ENCODE results near the gene PIGT. TPM values are rescaled to one million over a fixed set of nuclear protein-coding genes. Genes with fewer than 3 reads are reported as not detected.

Gene PIGT
- total RNA-seq, 8 experiments from 2014 or later = 29.9 to 134 (median 58.8) TPM

DNA sequence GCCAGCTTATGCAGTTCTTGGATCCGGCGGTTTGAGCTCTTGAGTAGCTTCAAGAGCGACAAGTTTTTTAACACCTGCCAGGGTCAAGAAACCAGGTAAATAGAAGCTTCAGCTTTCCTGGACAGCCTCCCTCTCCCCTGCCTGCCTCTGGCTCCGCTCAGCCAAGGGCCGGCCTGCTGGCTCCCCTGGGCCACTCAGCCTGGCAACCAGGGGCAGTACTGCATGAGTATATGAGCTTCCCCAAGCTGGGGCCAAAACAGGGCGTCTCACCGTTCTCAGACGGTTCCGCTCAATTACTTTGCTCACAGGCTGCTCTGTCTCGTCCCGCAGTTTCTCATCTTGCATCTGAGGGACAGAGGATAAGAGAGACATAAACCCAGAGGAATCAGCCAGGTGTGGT lies 38.7 kb upstream of the PIGT start:
- 85 to 100% (median 88%) methylated on average over 1 to 9 of the region's 11 CpGs; no CpG with 5 or more reads in 5 of the 10 experiments for WGBS, 10 experiments

DNA sequence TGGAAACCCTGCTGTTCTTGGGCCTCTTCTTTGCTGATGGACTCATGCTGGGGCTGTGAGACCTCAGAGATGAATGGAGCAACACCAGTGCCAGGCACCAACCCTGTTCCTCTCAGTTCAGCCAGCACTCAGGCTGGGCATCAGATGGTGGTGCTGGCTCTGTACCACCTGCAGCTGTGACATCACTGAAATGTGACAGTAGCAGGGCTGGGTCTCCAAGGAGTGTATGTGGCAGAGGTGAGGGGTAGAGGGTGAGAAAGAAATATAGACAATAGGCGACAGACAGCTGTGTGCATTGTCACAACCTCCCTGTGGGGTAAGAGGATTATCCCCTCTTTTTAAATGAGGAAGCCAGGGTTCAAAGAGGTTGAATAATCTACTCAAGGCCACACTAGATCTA lies 37.8 kb upstream of the PIGT start, which contains the start of gene TP53TG5:
Gene TP53TG5, minus strand, starts transcription at position 135 of the 400 bp plus-strand sequence. Its CDS starts 89 bp downstream, at position 46.
- Histone ChIP-seq H3K4me3 (no peak within 1 kb of the TSS), H3K27ac (no peak within 1 kb of the TSS), H3K4me1 (replicated peaks in 1 of 2) (no peaks in the 10 kb centered on the region)
- ATAC-seq (replicated peaks in 6 of 8) = no peak
- in situ Hi-C loops (cut with MboI; ENCODE audit: low pct_unique_long_range_greater_than_20kb in 2 of 9, low sequenced_read_pairs in 9 of 9, unreplicated experiment in 9 of 9) = loop anchor here in 1 of 9 experiments (10.0 kb wide), 1 partner anchor 57 kb away; no protein-coding TSS in a partner anchor
- WGBS, 10 experiments = 80 to 100% methylated on average over 1 of the region's 1 CpG; no CpG with 5 or more reads in 8 of the 10 experiments

More for the DNA sequence above, 38.7 kb upstream of the PIGT start:
- H3K4me1 ChIP-seq (replicated peaks in 1 of 2) = no peaks in the 10 kb centered on the region
- no peak for ATAC-seq (replicated peaks in 6 of 8)
- no peak overlapping the region for H3K27ac ChIP-seq
- in situ Hi-C loops (cut with MboI; ENCODE audit: low pct_unique_long_range_greater_than_20kb in 2 of 9, low sequenced_read_pairs in 9 of 9, unreplicated experiment in 9 of 9) = loop anchor here in 1 of 9 experiments (10.0 kb wide), 1 partner anchor 58 kb away; no protein-coding TSS in a partner anchor
- no peak overlapping the region for H3K4me3 ChIP-seq

DNA sequence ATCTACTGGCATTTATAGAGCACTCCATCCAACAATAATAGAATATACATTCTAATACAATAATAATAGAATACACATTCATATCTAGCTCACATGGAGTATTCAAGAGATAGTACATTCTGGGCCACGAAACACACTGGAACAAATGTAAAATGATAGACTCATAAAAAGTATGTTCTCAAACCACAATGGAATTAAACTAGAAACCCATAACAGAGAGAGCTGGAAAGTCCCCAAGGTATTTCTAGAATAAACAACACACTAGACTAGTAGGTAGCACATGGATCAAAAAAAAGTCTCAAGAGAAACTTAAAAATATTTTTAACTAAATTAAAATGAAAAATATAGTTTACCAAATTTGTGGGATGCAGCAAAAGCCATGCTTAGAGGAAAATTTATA lies 28.7 kb upstream of the PIGT start:
- WGBS, 10 experiments = 50 to 100% (median 80%) methylated on average over 1 of the region's 1 CpG; no CpG with 5 or more reads in 2 of the 10 experiments
- Histone ChIP-seq H3K27ac (no peak overlapping the region), H3K4me3 (no peak overlapping the region), H3K4me1 (replicated peaks in 1 of 2) (no peaks in the 10 kb centered on the region)
- no peak for ATAC-seq (replicated peaks in 6 of 8)
- in situ Hi-C loops (cut with MboI; ENCODE audit: low pct_unique_long_range_greater_than_20kb in 2 of 9, low sequenced_read_pairs in 9 of 9, unreplicated experiment in 9 of 9) = no loop called here

DNA sequence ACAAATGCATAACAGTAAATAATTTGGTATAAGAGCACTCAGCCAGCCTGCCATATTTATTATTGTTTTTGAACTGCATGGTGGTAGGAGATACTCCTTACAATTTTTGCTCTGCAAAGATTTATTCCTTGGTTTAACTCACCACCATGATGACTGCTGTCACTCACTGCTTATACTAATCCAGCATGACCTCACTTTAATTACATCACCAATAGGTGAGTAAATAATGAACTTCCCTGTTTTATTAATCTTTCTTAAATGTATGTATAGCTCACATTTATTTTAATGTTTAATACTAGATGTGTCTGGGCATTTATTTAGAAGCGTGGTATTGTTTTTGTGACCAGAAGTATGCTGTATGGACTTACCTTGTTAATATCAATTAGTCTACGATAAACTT lies 25.0 kb upstream of the PIGT start:
- in situ Hi-C loops (cut with MboI; ENCODE audit: low pct_unique_long_range_greater_than_20kb in 2 of 9, low sequenced_read_pairs in 9 of 9, unreplicated experiment in 9 of 9) = no loop called here
- no peak overlapping the region for H3K27ac ChIP-seq
- H3K4me3 ChIP-seq = no peak overlapping the region
- H3K4me1 ChIP-seq (replicated peaks in 1 of 2) = no peaks in the 10 kb centered on the region
- 83 to 100% (median 100%) methylated on average over 1 to 2 of the region's 2 CpGs; no CpG with 5 or more reads in 1 of the 10 experiments for WGBS, 10 experiments
- ATAC-seq (replicated peaks in 6 of 8) = no peak

DNA sequence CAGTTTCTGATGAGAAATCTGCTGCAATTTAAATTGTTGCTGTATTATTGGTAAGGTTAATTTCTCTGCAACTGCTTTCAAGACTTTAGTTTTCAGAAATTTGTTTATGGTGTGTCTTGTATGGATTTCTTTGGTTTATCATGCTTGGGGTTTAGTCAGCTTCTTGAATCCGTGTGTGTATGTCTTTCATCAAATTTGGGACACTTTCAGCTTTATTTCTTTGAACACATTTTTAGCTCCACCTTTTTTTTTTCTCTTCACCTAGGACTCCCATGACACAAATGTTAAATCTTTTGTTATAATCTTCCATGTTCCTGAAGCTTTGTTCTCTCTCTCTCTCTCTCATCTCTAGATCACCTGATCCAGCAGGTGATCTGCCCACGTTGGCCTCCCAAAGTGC lies 24.4 kb upstream of the PIGT start:
- no peak overlapping the region for H3K4me3 ChIP-seq
- no peaks in the 10 kb centered on the region for H3K4me1 ChIP-seq (replicated peaks in 1 of 2)
- no peak for ATAC-seq (replicated peaks in 6 of 8)
- in situ Hi-C loops (cut with MboI; ENCODE audit: low pct_unique_long_range_greater_than_20kb in 2 of 9, low sequenced_read_pairs in 9 of 9, unreplicated experiment in 9 of 9) = no loop called here
- no peak overlapping the region for H3K27ac ChIP-seq
- WGBS, 10 experiments = 0 to 70% (median 46%) methylated on average over 1 to 2 of the region's 2 CpGs; no CpG with 5 or more reads in 2 of the 10 experiments

DNA sequence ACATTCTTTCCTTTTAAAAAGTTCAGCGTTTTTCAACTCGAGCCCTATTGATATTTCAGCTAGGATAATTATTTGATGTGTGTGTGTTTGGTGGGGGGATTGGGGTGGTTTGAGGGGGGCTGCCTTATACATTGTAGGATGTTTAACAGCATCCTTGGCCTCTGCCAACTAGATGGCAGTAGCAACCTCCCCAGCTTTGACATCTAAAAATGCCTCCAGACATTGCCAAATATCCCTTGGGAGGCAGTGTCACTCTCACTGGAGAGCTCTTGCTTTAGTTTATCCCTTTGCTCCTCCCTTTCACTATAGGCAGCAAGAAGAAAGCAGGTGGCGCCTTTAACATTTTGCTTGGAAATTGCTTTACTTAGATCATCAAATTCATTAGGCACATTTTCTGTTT lies 23.2 kb upstream of the PIGT start:
- in situ Hi-C loops (cut with MboI; ENCODE audit: low pct_unique_long_range_greater_than_20kb in 2 of 9, low sequenced_read_pairs in 9 of 9, unreplicated experiment in 9 of 9) = no loop called here
- 50 to 100% (median 100%) methylated on average over 1 to 3 of the region's 3 CpGs; no CpG with 5 or more reads in 1 of the 10 experiments for WGBS, 10 experiments

DNA sequence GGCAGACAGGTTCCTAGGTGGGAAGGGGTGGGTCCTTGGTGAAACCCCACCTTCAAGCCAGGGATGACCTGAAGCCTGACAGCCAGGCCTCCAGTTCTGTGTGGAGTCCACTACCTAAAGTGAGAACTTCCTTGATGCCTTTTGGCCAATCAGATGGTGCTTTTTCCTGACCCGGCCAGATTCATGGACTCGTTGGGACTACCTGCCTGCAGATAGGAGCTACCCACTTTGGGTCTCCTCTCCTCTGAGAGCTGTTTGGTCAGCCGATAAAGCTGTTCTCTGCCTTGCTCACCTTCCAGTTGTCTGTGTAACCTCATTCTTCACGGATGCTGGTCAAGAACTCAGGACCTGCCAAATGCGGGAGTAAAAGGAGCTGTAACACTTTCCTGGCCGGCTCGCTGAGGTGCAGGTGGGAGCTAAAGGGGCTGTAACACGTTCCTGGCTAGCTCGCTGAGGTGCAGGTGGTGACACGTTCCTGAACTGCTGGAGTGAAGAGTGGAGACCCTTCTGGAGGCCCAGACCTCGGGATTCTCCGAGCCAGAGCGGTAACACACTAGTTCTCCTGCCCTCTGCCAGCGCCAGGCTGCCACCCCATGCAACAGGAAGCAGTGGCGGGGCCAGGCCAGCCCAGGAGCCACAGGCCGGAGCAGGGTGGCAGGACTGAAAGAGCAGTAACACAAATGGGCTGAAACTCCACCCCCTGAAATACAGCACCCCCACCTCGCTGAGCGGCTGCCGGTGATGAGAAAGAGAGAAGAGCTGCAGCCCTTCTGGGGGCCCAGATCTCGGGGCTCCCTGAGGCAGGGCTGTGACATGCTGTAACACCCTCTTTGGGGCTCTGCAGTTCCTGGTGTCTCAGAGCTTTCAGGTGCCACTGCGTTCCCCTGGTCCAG lies 21.5 kb upstream of the PIGT start:
- no peak for ATAC-seq (replicated peaks in 6 of 8)
- 40 to 100% (median 75%) methylated on average over 1 to 8 of the region's 21 CpGs for WGBS, 10 experiments
- in situ Hi-C loops (cut with MboI; ENCODE audit: low pct_unique_long_range_greater_than_20kb in 2 of 9, low sequenced_read_pairs in 9 of 9, unreplicated experiment in 9 of 9) = no loop called here
- no peaks in the 10 kb centered on the region for H3K4me1 ChIP-seq (replicated peaks in 1 of 2)
- no peak overlapping the region for H3K27ac ChIP-seq
- no peak overlapping the region for H3K4me3 ChIP-seq

More for the DNA sequence above, 23.2 kb upstream of the PIGT start:
- Histone ChIP-seq H3K27ac (no peak overlapping the region), H3K4me3 (no peak overlapping the region), H3K4me1 (replicated peaks in 1 of 2) (no peaks in the 10 kb centered on the region)
- no peak for ATAC-seq (replicated peaks in 6 of 8)

DNA sequence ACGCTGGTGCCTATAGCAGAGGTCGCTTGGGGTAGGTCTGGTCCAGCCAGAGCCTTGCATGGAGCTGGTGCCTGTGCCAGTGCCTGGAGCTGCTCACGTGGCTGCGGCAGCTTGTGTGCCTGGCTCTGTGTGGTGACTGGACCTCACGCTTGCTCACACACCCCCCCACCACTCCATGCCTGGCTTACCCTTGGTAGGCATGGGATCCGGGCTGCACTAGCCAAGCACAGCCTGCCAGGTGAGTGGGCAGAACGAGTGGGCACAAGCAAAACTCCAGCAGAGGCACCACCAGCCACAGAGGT lies 20.9 kb upstream of the PIGT start:
- ATAC-seq (replicated peaks in 6 of 8) = no peak
- no peaks in the 10 kb centered on the region for H3K4me1 ChIP-seq (replicated peaks in 1 of 2)
- no peak overlapping the region for H3K27ac ChIP-seq
- in situ Hi-C loops (cut with MboI; ENCODE audit: low pct_unique_long_range_greater_than_20kb in 2 of 9, low sequenced_read_pairs in 9 of 9, unreplicated experiment in 9 of 9) = no loop called here
- no peak overlapping the region for H3K4me3 ChIP-seq
- WGBS, 10 experiments = 78 to 83% (median 80%) methylated on average over 1 to 3 of the region's 7 CpGs; no CpG with 5 or more reads in 5 of the 10 experiments

DNA sequence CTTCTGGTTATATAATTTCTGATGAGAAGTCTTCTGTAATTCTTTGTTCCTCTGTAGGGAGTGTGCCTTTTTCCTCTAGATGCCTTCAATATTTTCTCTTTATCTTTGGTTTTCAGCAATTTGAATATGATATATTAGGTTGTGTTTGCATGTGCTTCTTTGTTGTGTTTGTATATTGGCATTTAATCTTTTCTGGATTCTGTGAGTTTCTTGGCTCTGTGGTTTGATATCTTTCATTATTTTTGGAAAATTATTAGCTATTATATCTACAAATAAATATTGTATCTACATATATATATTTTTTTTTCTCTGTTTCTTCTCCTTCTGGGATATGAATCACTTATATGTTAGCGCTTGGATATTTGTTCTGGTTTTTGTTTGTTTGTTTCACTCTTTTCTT lies 16.9 kb upstream of the PIGT start:
- Histone ChIP-seq H3K4me1 (replicated peaks in 1 of 2) (no peaks in the 10 kb centered on the region), H3K4me3 (no peak overlapping the region), H3K27ac (no peak overlapping the region)
- no peak for ATAC-seq (replicated peaks in 6 of 8)
- in situ Hi-C loops (cut with MboI; ENCODE audit: low pct_unique_long_range_greater_than_20kb in 2 of 9, low sequenced_read_pairs in 9 of 9, unreplicated experiment in 9 of 9) = no loop called here
- WGBS, 10 experiments = 85 to 100% (median 100%) methylated on average over 1 of the region's 1 CpG; no CpG with 5 or more reads in 2 of the 10 experiments

DNA sequence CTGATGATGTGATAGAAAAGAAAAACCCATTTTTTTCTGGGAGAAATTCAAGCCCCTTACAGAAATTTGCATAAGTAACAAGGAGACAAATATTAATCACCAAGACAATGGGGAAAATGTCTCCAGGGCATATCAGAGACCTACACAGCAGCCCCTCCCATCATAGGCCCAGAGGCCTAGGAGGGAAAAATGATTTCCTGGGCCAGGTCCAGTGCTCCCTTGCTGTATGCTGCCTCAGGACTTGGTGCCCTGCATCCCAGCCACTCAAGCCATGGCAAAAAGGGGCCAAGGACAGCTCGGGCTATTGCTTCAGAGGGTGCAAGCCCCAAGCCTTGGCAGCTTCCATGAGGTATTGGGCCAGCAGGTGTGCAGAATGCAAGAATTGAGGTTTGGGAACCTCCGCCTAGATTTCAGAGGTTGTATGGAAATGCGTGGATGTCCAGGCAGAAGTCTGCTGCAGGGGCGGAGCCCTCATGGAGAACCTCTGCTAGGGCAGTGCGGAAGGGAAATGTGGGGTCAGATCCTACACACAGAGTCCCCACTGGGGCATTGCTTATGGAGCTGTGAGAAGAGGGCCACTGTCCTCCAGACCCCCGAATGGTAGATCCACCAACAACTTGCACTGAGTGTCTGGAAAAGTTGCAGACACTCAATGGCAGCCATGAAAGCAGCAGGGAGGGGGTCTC lies 15.5 kb upstream of the PIGT start:
- in situ Hi-C loops (cut with MboI; ENCODE audit: low pct_unique_long_range_greater_than_20kb in 2 of 9, low sequenced_read_pairs in 9 of 9, unreplicated experiment in 9 of 9) = no loop called here
- 71 to 100% (median 94%) methylated on average over 1 to 4 of the region's 6 CpGs; no CpG with 5 or more reads in 6 of the 10 experiments for WGBS, 10 experiments
- Histone ChIP-seq H3K4me1 (replicated peaks in 1 of 2) (no peaks in the 10 kb centered on the region), H3K4me3 (no peak overlapping the region), H3K27ac (no peak overlapping the region)
- no peak for ATAC-seq (replicated peaks in 6 of 8)

DNA sequence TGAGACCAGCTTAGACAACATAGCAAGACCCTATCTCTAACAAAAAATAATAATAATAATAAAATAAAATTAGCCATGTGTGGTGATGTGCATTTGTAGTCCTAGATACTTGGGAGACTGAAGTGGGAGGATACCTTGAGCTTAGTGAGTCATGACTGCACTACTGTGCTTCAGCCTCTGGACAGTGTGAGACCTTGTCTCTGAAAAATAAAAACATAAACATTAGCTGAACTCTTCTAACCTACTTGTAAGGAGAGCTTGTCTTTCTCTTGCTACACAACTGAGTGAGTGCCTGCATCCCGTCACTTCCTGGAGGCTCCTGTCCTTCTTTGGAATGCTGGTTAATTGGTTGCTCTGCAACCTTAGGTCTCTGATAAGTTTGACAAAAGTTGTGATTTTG lies 13.0 kb upstream of the PIGT start:
- WGBS, 10 experiments = 83 to 100% (median 100%) methylated on average over 1 of the region's 1 CpG; no CpG with 5 or more reads in 4 of the 10 experiments

DNA sequence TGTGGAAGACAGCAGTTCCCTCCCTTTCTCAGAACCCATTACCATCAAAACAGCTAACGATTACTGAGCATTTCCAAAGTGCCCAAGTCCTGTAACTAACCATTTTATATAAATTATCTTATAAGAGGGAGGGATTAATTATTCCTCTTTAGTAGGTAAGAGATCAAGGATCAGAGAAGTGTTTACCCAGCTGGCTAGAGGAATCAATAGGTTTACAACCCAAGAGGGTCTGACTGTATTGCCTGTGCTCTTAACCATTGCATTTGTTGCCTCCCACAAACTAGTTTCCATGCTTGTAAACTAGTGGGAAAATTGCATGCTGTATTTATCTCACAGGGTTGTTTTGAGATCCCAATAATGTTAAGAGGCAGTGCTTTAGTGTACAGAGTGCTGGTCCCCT lies 11.5 kb upstream of the PIGT start:
- H3K4me3 ChIP-seq = no peak overlapping the region
- no peak overlapping the region for H3K27ac ChIP-seq
- 9 to 100% (median 88%) methylated on average over 1 of the region's 1 CpG; no CpG with 5 or more reads in 5 of the 10 experiments for WGBS, 10 experiments
- H3K4me1 ChIP-seq (replicated peaks in 1 of 2) = peaks cover 6 to 8% of the 10 kb centered on the region in 2 donors
- in situ Hi-C loops (cut with MboI; ENCODE audit: low pct_unique_long_range_greater_than_20kb in 2 of 9, low sequenced_read_pairs in 9 of 9, unreplicated experiment in 9 of 9) = no loop called here
- no peak for ATAC-seq (replicated peaks in 6 of 8)

More for the DNA sequence above, 13.0 kb upstream of the PIGT start:
- Histone ChIP-seq H3K27ac (no peak overlapping the region), H3K4me3 (no peak overlapping the region), H3K4me1 (replicated peaks in 1 of 2) (peaks cover 6% of the 10 kb centered on the region in 2 donors)
- no peak for ATAC-seq (replicated peaks in 6 of 8)
- in situ Hi-C loops (cut with MboI; ENCODE audit: low pct_unique_long_range_greater_than_20kb in 2 of 9, low sequenced_read_pairs in 9 of 9, unreplicated experiment in 9 of 9) = no loop called here

All from motor neuron (in vitro differentiated cells).